LNCAP (cell line): Measurements from ENCODE around the gene TAL2.

ENCODE experiments used
- TF ChIP-seq, protein P1 (sequence below): fragments of 450-650 bp; IDR thresholded peaks from 2 replicates; pipeline ENCODE4 v1.5.1; 2017; ENCODE audit warnings: mild to moderate bottlenecking

TAL2 gene

DNA sequence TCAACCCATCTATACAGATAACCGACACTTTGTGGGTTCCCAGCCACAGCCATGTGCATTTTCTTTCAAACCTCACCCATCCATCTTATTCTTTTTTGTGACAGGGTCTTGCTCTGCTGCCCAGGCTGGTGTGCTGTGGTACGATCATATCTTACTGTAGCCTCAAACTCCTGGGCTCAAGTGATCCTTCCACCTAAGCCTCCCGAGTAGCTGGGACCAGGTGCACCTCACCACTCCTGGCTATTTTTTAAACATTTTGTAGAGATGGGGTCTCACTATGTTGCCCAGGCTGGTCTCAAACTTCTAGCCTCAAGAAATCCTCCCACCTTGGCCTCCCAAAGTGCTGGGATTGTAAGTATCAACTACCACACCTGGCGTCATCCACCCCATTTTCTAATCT is 24.7 kb downstream of the TAL2 start:
- TF ChIP-seq, protein P1, sequence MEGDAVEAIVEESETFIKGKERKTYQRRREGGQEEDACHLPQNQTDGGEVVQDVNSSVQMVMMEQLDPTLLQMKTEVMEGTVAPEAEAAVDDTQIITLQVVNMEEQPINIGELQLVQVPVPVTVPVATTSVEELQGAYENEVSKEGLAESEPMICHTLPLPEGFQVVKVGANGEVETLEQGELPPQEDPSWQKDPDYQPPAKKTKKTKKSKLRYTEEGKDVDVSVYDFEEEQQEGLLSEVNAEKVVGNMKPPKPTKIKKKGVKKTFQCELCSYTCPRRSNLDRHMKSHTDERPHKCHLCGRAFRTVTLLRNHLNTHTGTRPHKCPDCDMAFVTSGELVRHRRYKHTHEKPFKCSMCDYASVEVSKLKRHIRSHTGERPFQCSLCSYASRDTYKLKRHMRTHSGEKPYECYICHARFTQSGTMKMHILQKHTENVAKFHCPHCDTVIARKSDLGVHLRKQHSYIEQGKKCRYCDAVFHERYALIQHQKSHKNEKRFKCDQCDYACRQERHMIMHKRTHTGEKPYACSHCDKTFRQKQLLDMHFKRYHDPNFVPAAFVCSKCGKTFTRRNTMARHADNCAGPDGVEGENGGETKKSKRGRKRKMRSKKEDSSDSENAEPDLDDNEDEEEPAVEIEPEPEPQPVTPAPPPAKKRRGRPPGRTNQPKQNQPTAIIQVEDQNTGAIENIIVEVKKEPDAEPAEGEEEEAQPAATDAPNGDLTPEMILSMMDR = no peak

DNA sequence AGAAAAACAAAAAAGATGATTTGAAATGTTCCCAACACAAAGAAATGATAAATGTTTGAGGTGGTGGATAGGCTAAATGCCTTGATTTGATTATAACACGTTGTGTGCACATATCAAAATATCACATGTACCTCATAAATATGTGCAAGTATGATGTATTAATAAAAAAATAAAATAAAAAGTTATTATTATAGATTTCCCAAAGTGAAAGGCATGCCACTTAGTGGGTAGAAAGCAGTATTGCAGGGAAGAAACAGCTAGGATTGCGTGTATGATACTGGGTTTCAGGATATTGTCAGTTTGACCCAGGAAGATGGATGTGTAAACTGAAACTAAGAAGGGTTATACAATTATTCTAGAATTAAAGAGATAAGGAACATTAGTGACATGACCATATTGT is 28.5 kb downstream of the TAL2 start:
- TF ChIP-seq, protein P1 = peak; percentile 62

- TF ChIP-seq, protein P1 = no peak
Observed at GRCh38 chr9:105693435-105694189, 31.4 kb downstream of the TAL2 start.

DNA sequence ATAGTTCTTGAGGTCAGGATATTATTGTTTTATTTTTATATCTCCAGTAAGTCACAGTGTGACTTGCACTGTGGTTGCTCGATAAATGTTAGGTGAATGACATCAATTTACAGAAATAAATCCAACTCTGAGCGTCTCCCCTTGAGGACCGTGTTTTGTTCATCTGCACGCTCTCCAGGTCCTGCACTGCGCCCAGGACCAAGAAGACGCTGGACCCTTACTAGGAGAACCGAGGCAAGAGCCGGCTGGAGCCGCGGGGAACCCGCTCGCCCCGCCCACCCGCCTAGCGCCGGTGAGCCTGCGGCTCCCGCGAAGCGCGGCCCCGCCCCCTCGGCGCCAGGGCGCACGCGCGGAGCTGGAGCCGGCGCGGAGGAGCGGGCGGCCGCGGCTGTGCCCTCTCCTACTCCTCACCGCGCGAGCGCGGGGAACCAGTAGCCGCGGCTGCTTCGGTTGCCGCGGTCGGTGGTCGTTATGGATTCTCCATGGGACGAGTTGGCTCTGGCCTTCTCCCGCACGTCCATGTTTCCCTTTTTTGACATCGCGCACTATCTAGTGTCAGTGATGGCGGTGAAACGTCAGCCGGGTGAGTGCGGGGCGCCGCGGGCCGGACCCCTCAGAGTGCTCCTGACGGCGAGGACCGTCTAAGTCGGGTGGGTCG is 32.1 kb downstream of the TAL2 start, which contains the start of gene TMEM38B:
Gene TMEM38B, plus strand, starts transcription at position 352 of the 658 bp plus-strand sequence. Its CDS starts 120 bp downstream, at position 472.
- TF ChIP-seq, protein P1 = no peak

GRCh38 chr9:105694848-105695581 is 32.8 kb downstream of the TAL2 start:
- TF ChIP-seq, protein P1 = no peak

GRCh38 chr9:105696219-105696793 is 34.0 kb downstream of the TAL2 start:
- TF ChIP-seq, protein P1 = no peak

DNA sequence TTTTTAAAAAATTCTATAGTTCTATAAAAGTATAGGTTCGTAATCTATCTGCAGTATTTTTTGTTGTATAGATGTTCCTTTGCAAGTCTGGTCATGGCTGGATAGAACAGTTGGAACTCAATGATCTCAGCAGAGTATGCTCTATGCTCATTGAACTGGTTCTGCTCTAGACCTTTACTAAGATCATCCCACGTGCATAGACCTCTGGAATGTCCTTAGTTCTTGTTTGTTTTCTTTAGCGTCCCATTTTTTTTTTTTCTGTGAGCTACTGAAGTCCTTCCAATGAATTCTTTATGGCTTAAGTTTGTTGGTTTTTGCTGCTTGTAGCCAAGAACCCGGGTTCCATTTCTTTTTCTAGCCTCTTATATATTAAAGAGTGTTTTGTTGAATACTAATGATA is 35.6 kb downstream of the TAL2 start:
- TF ChIP-seq, protein P1 = no peak
